T-helper 1 cell treated with Interleukin-12 subunit alpha and Interleukin-12 subunit beta and Interleukin-4 antibody, amounts not matched to agents 30 μg/mL and 1 μg/mL, for 36 hours (primary cell): Measurements from ENCODE around the gene CLCN7.

Experiments used
- H3K27ac Mint-ChIP-seq: one replicate; pipeline ENCODE4 v1.8.0; 2021; ENCODE audit warnings: mild to moderate bottlenecking, mixed read lengths
- H3K27me3 Mint-ChIP-seq: one replicate; pipeline ENCODE4 v1.8.0; 2021; ENCODE audit warnings: low read depth, mixed read lengths
- H3K36me3 Mint-ChIP-seq: one replicate; pipeline ENCODE4 v1.8.0; 2021; ENCODE audit warnings: low read depth, mixed read lengths
- H3K4me1 Mint-ChIP-seq: one replicate; pipeline ENCODE4 v1.8.0; 2021; ENCODE audit warnings: low read depth, mixed read lengths
- H3K4me3 Mint-ChIP-seq: one replicate; pipeline ENCODE4 v1.8.0; 2021; ENCODE audit warnings: mild to moderate bottlenecking, moderate library complexity, mixed read lengths
- H3K9me3 Mint-ChIP-seq: one replicate; pipeline ENCODE4 v1.8.0; 2021; ENCODE audit warnings: mixed read lengths

The CLCN7 gene, protein sequence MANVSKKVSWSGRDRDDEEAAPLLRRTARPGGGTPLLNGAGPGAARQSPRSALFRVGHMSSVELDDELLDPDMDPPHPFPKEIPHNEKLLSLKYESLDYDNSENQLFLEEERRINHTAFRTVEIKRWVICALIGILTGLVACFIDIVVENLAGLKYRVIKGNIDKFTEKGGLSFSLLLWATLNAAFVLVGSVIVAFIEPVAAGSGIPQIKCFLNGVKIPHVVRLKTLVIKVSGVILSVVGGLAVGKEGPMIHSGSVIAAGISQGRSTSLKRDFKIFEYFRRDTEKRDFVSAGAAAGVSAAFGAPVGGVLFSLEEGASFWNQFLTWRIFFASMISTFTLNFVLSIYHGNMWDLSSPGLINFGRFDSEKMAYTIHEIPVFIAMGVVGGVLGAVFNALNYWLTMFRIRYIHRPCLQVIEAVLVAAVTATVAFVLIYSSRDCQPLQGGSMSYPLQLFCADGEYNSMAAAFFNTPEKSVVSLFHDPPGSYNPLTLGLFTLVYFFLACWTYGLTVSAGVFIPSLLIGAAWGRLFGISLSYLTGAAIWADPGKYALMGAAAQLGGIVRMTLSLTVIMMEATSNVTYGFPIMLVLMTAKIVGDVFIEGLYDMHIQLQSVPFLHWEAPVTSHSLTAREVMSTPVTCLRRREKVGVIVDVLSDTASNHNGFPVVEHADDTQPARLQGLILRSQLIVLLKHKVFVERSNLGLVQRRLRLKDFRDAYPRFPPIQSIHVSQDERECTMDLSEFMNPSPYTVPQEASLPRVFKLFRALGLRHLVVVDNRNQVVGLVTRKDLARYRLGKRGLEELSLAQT

DNA sequence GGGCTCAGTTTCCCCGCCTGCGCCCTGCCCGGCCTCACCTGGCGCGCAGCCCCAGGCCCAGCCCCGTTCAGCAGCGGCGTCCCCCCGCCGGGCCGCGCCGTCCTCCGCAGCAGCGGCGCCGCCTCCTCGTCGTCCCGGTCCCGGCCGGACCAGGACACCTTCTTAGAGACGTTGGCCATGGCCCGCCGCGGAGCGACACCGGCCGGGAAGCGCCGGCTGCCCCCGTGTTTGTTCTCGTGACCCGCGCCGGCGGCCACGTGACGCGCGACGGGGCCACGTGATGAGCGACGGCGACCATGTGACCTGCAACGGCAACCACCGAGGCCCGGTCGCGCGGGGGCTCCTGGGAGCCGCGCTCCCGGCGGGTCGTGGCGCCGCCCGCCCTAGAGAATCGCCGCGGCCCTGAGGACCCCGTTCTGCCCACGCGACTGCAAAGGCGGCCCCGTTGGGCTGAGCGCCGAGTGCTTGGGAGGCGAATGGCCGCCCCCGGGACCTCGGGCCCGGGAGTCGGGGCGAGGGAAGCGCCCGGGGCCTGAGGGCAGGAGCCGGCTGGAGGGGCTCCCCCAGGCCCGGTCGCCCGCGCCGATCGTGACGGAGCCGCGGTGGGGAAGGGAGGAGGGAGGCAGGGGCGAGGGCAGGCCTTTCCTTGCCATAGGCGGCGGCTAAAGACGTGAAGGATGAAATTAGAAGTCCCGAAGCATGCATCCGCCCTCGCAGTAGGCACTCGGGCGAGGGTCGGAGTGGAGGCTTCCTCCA is at the start of gene CLCN7:
Gene CLCN7 (minus strand): TSS at position 233 of the 756 bp plus-strand sequence. CDS start 54 bp downstream, at position 179.
- no peaks in the 10 kb centered on the region for H3K9me3 Mint-ChIP-seq
- no peaks in the 10 kb centered on the region for H3K36me3 Mint-ChIP-seq
- H3K4me3 Mint-ChIP-seq: peak within 1 kb of the TSS; percentile 85
- H3K4me1 Mint-ChIP-seq: peaks cover 16% of the 10 kb centered on the region
- H3K27ac Mint-ChIP-seq: peak within 1 kb of the TSS; percentile 87
- H3K27me3 Mint-ChIP-seq: no peaks in the 10 kb centered on the region

DNA sequence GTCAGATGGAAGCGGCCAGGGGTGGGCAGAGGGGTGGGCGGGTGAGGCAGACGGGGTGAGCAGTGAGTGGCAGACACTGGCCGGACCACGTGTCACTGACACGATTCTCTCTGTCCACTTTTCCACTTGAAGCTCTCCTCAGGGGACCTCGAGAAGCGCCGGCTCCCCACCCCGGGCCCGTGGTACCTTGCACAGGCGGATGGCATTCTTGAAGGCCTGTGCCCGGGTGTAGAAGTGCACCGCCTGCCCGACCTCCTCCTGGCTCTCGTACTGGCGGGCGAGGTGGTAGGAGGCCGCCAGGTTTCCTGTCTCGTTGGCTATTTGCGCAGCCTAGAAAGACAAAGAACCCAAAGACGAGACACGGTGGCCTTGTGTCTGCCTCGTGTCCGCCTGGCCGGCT is 49.5 kb upstream of the CLCN7 start:
- H3K27ac Mint-ChIP-seq: no peak overlapping the region

DNA sequence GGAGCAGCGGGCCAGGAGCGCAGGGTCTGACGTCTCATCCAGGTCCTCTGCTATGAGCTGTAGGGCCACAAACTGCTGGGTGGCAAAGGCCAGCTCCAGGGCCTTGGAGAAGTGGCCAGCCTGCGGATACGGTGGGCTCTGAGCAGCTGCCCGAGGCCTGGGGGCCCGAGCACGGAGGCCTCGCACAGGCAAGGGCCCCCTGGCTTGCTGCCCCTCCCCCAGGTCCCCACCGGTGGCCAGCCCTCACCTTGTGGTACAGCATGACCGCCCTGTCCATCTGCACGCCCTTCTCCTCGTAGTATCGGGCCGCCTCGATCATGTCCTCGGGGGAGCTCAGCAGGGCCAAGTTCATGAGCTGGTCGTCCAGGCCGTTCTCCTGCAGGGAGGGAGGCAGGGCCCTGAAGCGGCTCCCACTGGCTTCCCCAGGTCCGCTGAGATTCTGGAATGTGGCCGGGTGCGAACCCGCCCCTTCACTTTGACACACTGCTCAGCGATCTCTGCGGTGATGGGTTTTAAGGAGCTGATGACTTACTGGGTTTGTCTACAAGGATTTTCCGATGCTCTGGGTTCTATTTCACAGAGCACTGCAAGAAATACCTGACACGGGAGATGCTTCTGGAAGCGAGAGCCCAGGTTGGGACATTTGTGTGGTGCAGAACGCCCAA is 48.9 kb upstream of the CLCN7 start:
- no peaks in the 10 kb centered on the region for H3K36me3 Mint-ChIP-seq
- H3K4me3 Mint-ChIP-seq: no peak overlapping the region
- peaks cover 9% of the 10 kb centered on the region for H3K4me1 Mint-ChIP-seq
- no peaks in the 10 kb centered on the region for H3K9me3 Mint-ChIP-seq
- no peaks in the 10 kb centered on the region for H3K27me3 Mint-ChIP-seq
- H3K27ac Mint-ChIP-seq: no peak overlapping the region

More for the DNA sequence above, 49.5 kb upstream of the CLCN7 start:
- H3K4me3 Mint-ChIP-seq: no peak overlapping the region
- H3K36me3 Mint-ChIP-seq: no peaks in the 10 kb centered on the region
- no peaks in the 10 kb centered on the region for H3K27me3 Mint-ChIP-seq
- peaks cover 9% of the 10 kb centered on the region for H3K4me1 Mint-ChIP-seq
- H3K9me3 Mint-ChIP-seq: no peaks in the 10 kb centered on the region

DNA sequence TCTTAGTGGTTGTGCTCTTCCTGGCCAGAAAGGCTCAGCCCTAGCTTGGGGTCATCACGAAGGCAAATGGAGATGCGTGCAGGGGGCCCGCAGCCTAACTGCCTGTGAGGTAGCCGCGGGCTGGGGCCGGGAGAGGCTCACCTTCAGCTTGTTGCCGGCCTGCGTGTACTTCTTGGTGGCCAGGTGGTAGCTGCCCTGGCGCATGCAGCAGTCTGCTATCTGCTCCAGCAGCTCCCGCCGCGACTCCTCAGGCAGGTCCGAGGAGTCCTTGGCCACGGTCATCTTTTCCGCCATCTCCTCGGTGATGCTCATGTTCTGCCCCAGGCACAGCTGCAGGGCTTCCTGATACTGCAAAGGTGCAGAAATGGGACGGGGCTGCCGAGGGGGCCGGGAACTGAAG is 45.6 kb upstream of the CLCN7 start:
- Mint-ChIP-seq H3K27me3 (no peaks in the 10 kb centered on the region), H3K36me3 (no peaks in the 10 kb centered on the region), H3K27ac (no peak overlapping the region), H3K4me1 (peaks cover 1% of the 10 kb centered on the region), H3K9me3 (no peaks in the 10 kb centered on the region), H3K4me3 (no peak overlapping the region)

DNA sequence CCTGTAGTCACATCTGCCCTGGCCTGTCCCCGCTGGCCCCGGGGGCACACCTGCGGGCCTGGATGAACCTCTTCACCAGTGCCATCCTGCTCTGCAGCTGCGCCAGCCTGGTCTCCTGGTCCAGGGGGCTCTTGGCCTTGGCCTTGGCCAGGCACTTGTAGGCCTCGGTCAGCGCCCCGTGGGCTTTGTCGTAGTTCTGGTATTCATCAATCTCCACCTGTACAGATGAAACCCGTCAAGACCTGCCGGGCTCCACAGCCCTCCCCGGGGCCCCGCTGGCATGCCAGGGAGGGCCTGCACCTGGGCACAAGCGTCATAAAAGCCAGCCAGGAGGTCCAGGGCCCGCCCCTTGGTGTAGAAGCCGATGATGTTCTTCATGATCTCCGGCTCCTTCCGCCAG is 45.0 kb upstream of the CLCN7 start:
- Mint-ChIP-seq H3K4me1 (peaks cover 1% of the 10 kb centered on the region), H3K9me3 (no peaks in the 10 kb centered on the region), H3K4me3 (no peak overlapping the region), H3K27ac (no peak overlapping the region), H3K36me3 (no peaks in the 10 kb centered on the region), H3K27me3 (no peaks in the 10 kb centered on the region)

DNA sequence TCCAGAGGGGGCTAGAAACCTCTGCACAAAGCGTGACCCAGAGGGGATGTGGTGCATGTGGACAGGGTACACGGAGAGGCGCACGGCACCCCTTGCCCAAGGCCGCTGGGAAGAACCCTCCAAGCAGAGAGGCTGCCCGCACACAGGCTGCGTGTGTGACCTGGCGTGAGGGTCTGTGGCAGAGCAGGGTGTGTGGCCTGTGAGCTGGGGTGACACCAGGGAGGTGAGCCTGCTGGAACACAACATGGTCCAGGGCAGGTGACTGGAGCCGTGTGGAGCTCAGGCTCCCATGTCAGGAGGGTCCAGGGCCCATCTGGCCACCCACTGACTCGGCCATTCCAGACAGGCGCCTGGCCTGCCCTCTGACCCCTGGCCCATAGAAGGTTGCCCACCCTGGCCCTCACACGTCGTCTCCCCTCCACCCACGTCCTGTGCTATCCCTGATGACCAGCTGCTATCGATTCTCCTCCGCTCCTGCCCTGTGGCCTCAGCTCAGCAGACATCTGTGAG is 43.9 kb upstream of the CLCN7 start:
- Mint-ChIP-seq H3K4me1 (peaks cover 1% of the 10 kb centered on the region), H3K36me3 (no peaks in the 10 kb centered on the region), H3K4me3 (no peak overlapping the region), H3K27ac (no peak overlapping the region), H3K27me3 (no peaks in the 10 kb centered on the region), H3K9me3 (no peaks in the 10 kb centered on the region)

DNA sequence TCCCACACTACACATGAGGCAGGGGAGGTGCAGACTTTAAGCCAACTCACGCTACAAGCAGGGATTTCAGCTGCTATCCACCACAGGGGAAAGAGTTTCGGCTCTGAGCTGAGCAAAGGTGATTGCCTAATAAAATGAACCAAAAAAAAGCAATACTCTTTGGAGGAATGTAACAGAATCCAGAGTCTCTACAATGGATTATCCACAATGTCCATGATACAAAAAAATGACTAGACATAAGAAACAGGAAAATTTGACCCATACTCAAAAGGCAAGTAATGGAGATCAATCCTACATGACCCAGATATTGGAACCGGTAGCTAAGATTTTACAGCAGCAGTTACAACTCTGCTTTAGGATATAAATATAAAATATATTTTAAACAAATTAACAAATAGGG is 39.7 kb upstream of the CLCN7 start:
- Mint-ChIP-seq H3K4me3 (no peak overlapping the region), H3K36me3 (peaks cover 8% of the 10 kb centered on the region), H3K9me3 (no peaks in the 10 kb centered on the region), H3K27me3 (no peaks in the 10 kb centered on the region), H3K27ac (no peak overlapping the region), H3K4me1 (peaks cover 1% of the 10 kb centered on the region)

DNA sequence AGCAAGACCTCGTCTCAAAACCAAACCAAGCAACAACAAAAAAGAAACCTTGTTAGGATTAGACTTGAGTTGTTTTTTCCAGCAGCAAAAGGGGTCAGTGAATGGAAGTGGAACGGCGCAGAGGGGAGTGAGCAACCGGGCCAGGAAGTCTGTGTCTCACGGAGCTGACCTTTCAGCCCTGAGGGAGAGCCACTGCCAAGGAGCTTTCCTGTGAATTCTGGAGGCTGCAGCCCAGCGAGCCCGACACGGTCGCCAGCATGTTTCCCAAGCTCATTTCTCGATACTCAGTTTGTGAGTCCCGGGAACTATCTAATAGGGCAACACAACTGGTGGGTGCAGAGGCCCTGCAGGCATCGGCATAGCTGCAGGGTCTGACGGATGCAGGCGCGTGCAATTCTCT is 37.9 kb upstream of the CLCN7 start:
- peaks cover 8% of the 10 kb centered on the region for H3K36me3 Mint-ChIP-seq
- no peaks in the 10 kb centered on the region for H3K27me3 Mint-ChIP-seq
- H3K27ac Mint-ChIP-seq: no peak overlapping the region
- H3K4me3 Mint-ChIP-seq: no peak overlapping the region
- no peaks in the 10 kb centered on the region for H3K9me3 Mint-ChIP-seq
- peaks cover 1% of the 10 kb centered on the region for H3K4me1 Mint-ChIP-seq

DNA sequence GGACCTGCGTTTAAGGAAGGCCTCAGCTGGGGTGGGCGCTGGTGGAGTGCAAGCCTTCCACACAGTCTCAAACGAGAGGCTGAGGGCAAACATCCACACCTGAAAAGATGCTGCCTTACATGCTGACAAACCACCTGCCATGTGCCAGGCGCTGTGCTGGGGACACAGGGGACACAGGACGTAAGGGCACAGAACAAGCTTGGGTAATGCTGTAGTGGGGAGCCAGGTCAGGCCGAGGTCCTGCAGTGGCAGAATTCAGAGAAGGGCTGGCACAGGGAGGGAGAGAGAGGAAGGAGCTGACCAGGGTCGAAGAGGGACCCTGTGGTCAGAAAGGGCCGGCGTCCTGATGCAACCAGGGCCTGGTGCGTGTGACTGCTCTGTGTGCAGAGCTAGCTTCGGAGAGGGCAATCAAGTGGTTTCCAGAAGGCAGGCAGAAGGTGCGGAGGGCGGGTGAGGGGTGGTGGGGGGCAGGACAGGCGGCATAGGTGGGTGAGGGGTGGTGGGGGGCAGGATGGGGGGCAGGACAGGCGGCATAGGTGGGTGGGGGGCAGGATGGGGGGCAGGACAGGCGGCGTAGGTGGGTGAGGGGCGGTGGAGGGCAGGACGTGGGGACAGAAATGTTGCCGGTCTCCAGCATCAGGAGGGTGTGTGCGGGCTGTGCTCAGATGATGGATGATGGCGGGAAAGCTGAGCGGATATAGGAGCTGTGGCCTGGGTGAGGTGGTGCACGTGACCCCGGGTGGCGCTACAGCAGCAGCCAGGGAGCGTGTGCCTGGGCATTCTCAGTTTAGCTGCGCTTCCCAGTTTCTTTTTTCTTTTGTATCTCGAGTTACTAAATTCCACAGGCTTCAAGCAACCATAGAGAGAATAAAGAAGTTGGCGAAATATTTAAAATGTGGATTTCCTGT is 37.1 kb upstream of the CLCN7 start:
- no peaks in the 10 kb centered on the region for H3K9me3 Mint-ChIP-seq
- H3K36me3 Mint-ChIP-seq: peaks cover 10% of the 10 kb centered on the region
- no peaks in the 10 kb centered on the region for H3K27me3 Mint-ChIP-seq

DNA sequence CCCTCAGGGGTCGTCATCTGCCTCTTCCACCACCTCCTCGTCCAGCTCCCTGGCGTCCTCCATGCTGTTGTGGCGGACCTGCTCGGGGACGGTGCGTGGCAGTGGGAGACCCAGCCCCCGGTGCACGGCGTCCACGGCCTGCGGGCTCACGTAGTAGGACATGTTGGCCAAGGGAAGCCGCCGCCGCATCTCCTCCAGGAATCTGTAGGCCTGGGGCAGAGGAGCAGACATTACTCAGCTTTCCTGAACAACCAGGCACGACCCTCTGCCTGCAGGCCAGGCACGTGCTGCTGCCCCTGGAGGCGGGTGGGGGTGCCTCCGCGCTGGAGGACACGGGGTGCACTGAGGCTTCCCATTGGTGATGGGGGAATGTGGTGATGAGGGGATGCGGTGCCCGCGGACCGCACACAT is 36.1 kb upstream of the CLCN7 start:
- H3K4me3 Mint-ChIP-seq: no peak overlapping the region
- H3K4me1 Mint-ChIP-seq: peaks cover 1% of the 10 kb centered on the region
- no peak overlapping the region for H3K27ac Mint-ChIP-seq
- no peaks in the 10 kb centered on the region for H3K27me3 Mint-ChIP-seq
- H3K9me3 Mint-ChIP-seq: no peaks in the 10 kb centered on the region
- peaks cover 10% of the 10 kb centered on the region for H3K36me3 Mint-ChIP-seq

More for the DNA sequence above, 37.1 kb upstream of the CLCN7 start:
- no peak overlapping the region for H3K4me3 Mint-ChIP-seq
- H3K27ac Mint-ChIP-seq: peak overlapping the region; percentile 64
- H3K4me1 Mint-ChIP-seq: peaks cover 1% of the 10 kb centered on the region

DNA sequence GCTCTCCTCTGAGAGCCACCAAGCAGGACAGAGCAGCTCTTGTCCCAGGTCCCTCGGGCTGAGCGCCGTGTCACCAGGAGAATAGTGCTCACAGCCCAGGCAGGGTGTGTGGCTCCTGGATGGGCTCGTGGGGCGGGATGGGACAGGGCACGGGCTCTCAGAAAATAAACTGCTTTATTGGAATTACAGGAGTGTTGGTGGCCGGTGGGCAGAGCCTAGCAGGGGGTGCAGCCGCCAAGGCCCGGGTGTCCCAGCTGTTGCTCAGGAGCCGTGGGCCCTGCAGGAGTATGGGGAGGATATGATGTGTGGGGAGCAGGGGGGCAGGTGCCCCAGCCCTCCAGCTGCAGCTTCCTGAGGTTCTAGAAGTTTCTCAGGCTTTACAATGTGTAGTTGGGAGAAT is 35.4 kb upstream of the CLCN7 start:
- H3K9me3 Mint-ChIP-seq: no peaks in the 10 kb centered on the region
- H3K27me3 Mint-ChIP-seq: no peaks in the 10 kb centered on the region
- no peak overlapping the region for H3K27ac Mint-ChIP-seq
- H3K36me3 Mint-ChIP-seq: peaks cover 10% of the 10 kb centered on the region
- no peaks in the 10 kb centered on the region for H3K4me1 Mint-ChIP-seq
- no peak overlapping the region for H3K4me3 Mint-ChIP-seq

DNA sequence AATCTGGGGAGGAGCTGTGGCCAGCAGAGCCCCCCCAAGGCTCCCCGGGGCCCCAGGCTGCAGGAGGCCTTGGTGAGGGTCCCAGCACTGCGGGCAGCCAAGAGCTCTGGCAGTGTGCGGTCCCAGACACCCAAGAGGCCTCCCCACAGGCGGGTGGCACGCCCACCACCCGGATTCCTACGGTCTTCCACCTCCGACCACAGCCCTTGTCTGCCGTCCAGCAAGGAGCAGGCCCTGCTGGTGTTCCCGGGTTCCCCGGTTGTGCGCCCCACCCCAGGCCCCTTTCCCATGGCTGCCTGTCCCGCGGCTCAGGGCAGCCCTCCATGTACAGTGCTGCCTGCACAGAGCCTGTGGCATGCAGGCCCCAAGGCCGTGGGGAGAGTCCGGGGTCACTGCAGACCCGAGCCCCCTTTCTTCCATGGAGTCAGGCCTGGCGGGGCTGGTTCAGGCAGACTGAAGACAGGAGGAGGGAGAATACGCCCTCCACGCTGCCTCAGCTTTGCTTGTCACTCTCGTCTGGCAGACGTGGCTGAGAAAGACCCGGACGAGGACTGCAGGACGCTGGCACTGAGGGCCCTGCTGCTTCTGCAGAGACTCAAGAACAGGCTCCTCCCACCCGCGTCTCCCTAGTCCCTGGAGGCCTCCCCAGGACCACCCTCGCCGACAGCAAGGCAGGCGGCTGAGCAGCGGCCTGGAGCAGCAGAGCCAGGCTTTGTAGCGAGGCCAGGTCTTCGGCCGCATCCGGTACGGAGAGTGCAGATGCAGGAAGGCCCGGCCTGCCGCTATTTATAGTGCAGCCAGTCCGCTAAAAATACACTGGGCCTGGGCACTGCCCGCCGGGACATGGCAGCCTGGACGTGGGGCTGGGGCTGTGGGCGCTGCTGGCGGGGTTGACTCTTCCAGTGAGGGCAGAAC is 34.7 kb upstream of the CLCN7 start:
- H3K27ac Mint-ChIP-seq: no peak overlapping the region
- no peaks in the 10 kb centered on the region for H3K4me1 Mint-ChIP-seq
- no peaks in the 10 kb centered on the region for H3K27me3 Mint-ChIP-seq
- no peaks in the 10 kb centered on the region for H3K9me3 Mint-ChIP-seq
- H3K36me3 Mint-ChIP-seq: peaks cover 10% of the 10 kb centered on the region
- H3K4me3 Mint-ChIP-seq: no peak overlapping the region
